ENCODE results near the gene SSR4.

SSR4 gene

GRCh38 chrX:153769865-153770600 is 24.4 kb upstream of the SSR4 start:
- DNase-seq: no peak

- no peak for DNase-seq
Measured at GRCh38 chrX:153770601-153771414, 23.7 kb upstream of the SSR4 start.

- no peak for DNase-seq
Measured at GRCh38 chrX:153771415-153772315, 22.8 kb upstream of the SSR4 start.

- no peak for DNase-seq
Measured at GRCh38 chrX:153772316-153773217, 21.9 kb upstream of the SSR4 start.

- DNase-seq: no peak
Measured at GRCh38 chrX:153773218-153773611, 21.3 kb upstream of the SSR4 start.

- DNase-seq: no peak
Measured at GRCh38 chrX:153773741-153774575, 20.5 kb upstream of the SSR4 start.

GRCh38 chrX:153774576-153775292 is 19.7 kb upstream of the SSR4 start:
- DNase-seq: no peak

GRCh38 chrX:153775293-153776119 is 19.0 kb upstream of the SSR4 start:
- no peak for DNase-seq

GRCh38 chrX:153776120-153776599 is 18.3 kb upstream of the SSR4 start:
- no peak for DNase-seq

GRCh38 chrX:153776611-153777045 is 17.8 kb upstream of the SSR4 start:
- DNase-seq: no peak

- DNase-seq: no peak
Measured at GRCh38 chrX:153777261-153778090, 17.0 kb upstream of the SSR4 start.

GRCh38 chrX:153778181-153778580 is 16.3 kb upstream of the SSR4 start:
- DNase-seq: no peak

GRCh38 chrX:153778684-153779101 is 15.8 kb upstream of the SSR4 start:
- DNase-seq: no peak

- DNase-seq: no peak
Measured at GRCh38 chrX:153779891-153780677, 14.4 kb upstream of the SSR4 start.

GRCh38 chrX:153780678-153781427 is 13.6 kb upstream of the SSR4 start, which contains the start of gene SRPK3:
Gene SRPK3, plus strand, starts transcription at chrX:153781041. Its CDS starts 46 bp downstream, at chrX:153781087.
- DNase-seq: peak; percentile 20

- no peak for DNase-seq
Measured at GRCh38 chrX:153781428-153782047, 12.9 kb upstream of the SSR4 start.
